GM12892 (cell line): ENCODE measurements around the gene VCL.
"Not testable (repeated sequence)": the region's sequence is repeated elsewhere in the genome, so short reads cannot be mapped to it uniquely, and the experiment has no call there.

ENCODE experiments used
- DNase-seq: peaks from one replicate; pipeline ENCODE4 v3.0.0; 2011; ENCODE audit not compliant: insufficient read length
- FAIRE-seq: peaks from 2 replicates; lab custom pipeline; 2011; peaks lifted over from hg19 to GRCh38; lab: Jason Lieb, UNC
- POLR2A ChIP-seq: IDR thresholded peaks from 2 replicates; pipeline ENCODE4 v1.6.1; 2011; ENCODE audit warnings: low read depth, low read length, control low read depth
- POLR2AphosphoS5 ChIP-seq: IDR thresholded peaks from 2 replicates; pipeline ENCODE4 v1.6.1; 2011; ENCODE audit warnings: low read depth, low read length, control low read depth
- TAF1 ChIP-seq: IDR thresholded peaks from 2 replicates; pipeline ENCODE4 v1.6.1; 2011; ENCODE audit warnings: low read depth, mild to moderate bottlenecking, control low read depth, low read length, borderline replicate concordance

VCL gene

GRCh38 chr10:74123081-74123480, 125.2 kb downstream of the VCL start:
- DNase-seq (no peak), FAIRE-seq (no peak)
- TF ChIP-seq TAF1 (no peak), POLR2A (no peak), POLR2AphosphoS5 (no peak)

GRCh38 chr10:74133923-74134820, 136.3 kb downstream of the VCL start:
- TF ChIP-seq POLR2A (no peak), TAF1 (no peak), POLR2AphosphoS5 (no peak)
- DNase-seq (no peak), FAIRE-seq (peak; percentile 33)

GRCh38 chr10:74135452-74135851, 137.5 kb downstream of the VCL start:
- DNase-seq = no peak
- TF ChIP-seq POLR2AphosphoS5 = no peak
- no peak for TF ChIP-seq TAF1
- no peak for TF ChIP-seq POLR2A
- no peak for FAIRE-seq

- TF ChIP-seq POLR2A (no peak), TAF1 (no peak), POLR2AphosphoS5 (no peak)
- no peak for FAIRE-seq
Measured at GRCh38 chr10:74137992-74138391, 140.1 kb downstream of the VCL start.

GRCh38 chr10:74138596-74138995, 140.7 kb downstream of the VCL start:
- not testable (repeated sequence) for DNase-seq, FAIRE-seq

More at GRCh38 chr10:74137992-74138391, 140.1 kb downstream of the VCL start:
- DNase-seq = no peak

GRCh38 chr10:74139981-74140380, 142.1 kb downstream of the VCL start:
- no peak for FAIRE-seq
- no peak for DNase-seq
- TF ChIP-seq POLR2A (no peak), TAF1 (no peak), POLR2AphosphoS5 (no peak)

GRCh38 chr10:74140553-74140952, 142.6 kb downstream of the VCL start:
- DNase-seq (no peak), FAIRE-seq (no peak)
- TF ChIP-seq POLR2A (no peak), POLR2AphosphoS5 (no peak), TAF1 (no peak)

GRCh38 chr10:74145133-74145532, 147.2 kb downstream of the VCL start:
- TF ChIP-seq POLR2A (no peak), POLR2AphosphoS5 (no peak), TAF1 (no peak)
- DNase-seq = no peak
- no peak for FAIRE-seq

- not testable (repeated sequence) for DNase-seq, FAIRE-seq
Measured at GRCh38 chr10:74146980-74147379, 149.1 kb downstream of the VCL start.

GRCh38 chr10:74150204-74150989, 152.5 kb downstream of the VCL start, which contains the start of gene AP3M1:
TSS of gene AP3M1 (minus strand) at chr10:74150828. CDS start at chr10:74138379, 12,449 bp downstream.
- TF ChIP-seq POLR2AphosphoS5 (no peak; the same call in 1 of the 2 replicates), POLR2A (no peak), TAF1 (peak; percentile 52; the same call in 1 of the 2 replicates)

GRCh38 chr10:74150990-74151878, 153.3 kb downstream of the VCL start, which contains the start of gene ADK:
TSS of gene ADK (plus strand) at chr10:74151221. CDS start at chr10:74151279, 58 bp downstream.
- TF ChIP-seq POLR2AphosphoS5 (peak; percentile 76), TAF1 (peak; percentile 12; the same call in 1 of the 2 replicates), POLR2A (peak; percentile 78)
- FAIRE-seq (peak; percentile 98), DNase-seq (peak; percentile 84)

More at GRCh38 chr10:74150204-74150989, 152.5 kb downstream of the VCL start, which contains the start of gene AP3M1:
- DNase-seq = peak; percentile 73
- no peak for FAIRE-seq
